ENCODE data around the gene TMEM219.

The TMEM219 gene

DNA sequence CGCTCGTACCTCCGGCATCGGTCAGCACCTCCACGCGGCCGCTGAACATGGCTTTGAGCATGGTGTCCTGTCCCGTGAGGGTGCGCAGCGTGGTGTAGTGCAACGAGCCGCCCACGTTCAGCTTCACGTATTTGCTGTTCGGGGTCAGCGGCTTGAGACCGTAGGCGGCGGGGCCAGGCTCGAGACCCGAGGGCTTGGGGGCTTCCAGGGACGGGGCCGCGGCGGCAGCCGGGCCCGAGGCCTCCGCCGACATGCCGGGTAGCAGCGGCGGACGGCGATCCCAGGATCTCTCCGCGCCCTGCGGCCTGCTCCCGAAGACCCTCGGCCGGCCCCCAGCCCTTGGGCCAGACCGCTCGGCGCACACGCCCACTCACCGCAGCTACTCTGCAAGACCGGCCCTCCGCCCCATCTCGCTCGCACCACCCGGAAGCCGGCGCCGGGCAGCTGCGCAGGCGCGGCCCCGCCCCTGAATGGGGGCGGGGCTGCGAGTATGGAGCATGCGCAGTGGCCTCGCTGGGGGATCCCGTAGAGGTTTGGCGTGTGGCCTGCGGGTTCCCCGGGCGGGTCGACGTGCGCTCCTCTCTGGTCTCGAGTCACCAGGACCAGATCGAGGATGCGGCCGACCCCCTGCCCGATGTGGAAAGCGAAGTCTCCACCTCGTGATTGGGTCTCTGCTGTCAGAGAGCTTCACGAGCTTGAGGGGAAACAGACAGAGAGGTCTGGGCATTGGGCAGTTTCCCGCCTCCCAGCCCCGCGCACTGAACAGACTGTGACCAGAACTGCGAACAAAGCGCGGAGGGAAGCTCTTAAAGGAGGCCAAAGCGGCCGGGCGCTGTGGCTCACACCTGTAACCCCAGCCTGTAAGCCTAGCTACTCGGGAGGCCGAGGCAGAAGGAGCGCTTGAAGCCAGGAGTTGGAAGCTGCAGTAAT lies 35.8 kb upstream of the TMEM219 start, which contains the start of gene KCTD13 (continued):
- TF ChIP-seq, protein P1, sequence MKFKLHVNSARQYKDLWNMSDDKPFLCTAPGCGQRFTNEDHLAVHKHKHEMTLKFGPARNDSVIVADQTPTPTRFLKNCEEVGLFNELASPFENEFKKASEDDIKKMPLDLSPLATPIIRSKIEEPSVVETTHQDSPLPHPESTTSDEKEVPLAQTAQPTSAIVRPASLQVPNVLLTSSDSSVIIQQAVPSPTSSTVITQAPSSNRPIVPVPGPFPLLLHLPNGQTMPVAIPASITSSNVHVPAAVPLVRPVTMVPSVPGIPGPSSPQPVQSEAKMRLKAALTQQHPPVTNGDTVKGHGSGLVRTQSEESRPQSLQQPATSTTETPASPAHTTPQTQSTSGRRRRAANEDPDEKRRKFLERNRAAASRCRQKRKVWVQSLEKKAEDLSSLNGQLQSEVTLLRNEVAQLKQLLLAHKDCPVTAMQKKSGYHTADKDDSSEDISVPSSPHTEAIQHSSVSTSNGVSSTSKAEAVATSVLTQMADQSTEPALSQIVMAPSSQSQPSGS (tag by site-specific recombination; IDR thresholded peaks at IDR 0.05; ENCODE audit: low read depth): no peak
- TF ChIP-seq ZNF302 (tag by site-specific recombination; IDR thresholded peaks at IDR 0.05; ENCODE audit: low read depth) (no peak), YY1 (tag by site-specific recombination; IDR thresholded peaks at IDR 0.05) (0 out of 2 replicates have a peak, but pooled peaks have one; percentile 60), ZNF223 (tag by site-specific recombination; IDR thresholded peaks at IDR 0.05) (no peak), ZNF26 (tag by site-specific recombination; IDR thresholded peaks at IDR 0.05) (no peak), FEZF1 (tag by site-specific recombination; IDR thresholded peaks at IDR 0.05) (no peak), ZSCAN23 (tag by site-specific recombination; IDR thresholded peaks at IDR 0.05) (no peak), ZNF449 (tag by site-specific recombination; IDR thresholded peaks at IDR 0.05) (no peak), ZNF747 (tag by site-specific recombination; IDR thresholded peaks at IDR 0.05) (no peak), ZFP3 (tag by site-specific recombination; IDR thresholded peaks at IDR 0.05; ENCODE audit: low read depth) (no peak), ZFP37 (tag by site-specific recombination; IDR thresholded peaks at IDR 0.05) (no peak), ZNF274 (IDR thresholded peaks at IDR 0.05; ENCODE audit: low read length) (no peak), ZNF274 (tag by site-specific recombination; IDR thresholded peaks at IDR 0.05; ENCODE audit: borderline replicate concordance) (no peak), ZBTB10 (tag by site-specific recombination; IDR thresholded peaks at IDR 0.05) (no peak), ZNF239 (tag by site-specific recombination; IDR thresholded peaks at IDR 0.05) (peak; percentile 28; the same call in 1 of the 2 replicates), ZNF341 (tag by site-specific recombination; IDR thresholded peaks at IDR 0.05; ENCODE audit: low read depth) (peak; percentile 86), HOXA7 (CRISPR knock-in tag; IDR thresholded peaks at IDR 0.05; ENCODE audit: borderline replicate concordance) (no peak), ZNF121 (tag by site-specific recombination; IDR thresholded peaks at IDR 0.05) (no peak), ZNF654 (tag by site-specific recombination; IDR thresholded peaks at IDR 0.05; ENCODE audit: low read depth) (no peak), ZNF366 (tag by site-specific recombination; conservative IDR thresholded peaks at IDR 0.05) (no peak), ZBTB17 (tag by site-specific recombination; IDR thresholded peaks at IDR 0.05) (no peak; the same call in 1 of the 2 replicates), ZNF157 (tag by site-specific recombination; IDR thresholded peaks at IDR 0.05) (no peak), GLI4 (tag by site-specific recombination; IDR thresholded peaks at IDR 0.05) (0 out of 2 replicates have a peak, but pooled peaks have one; percentile 56), BCL11A (tag by site-specific recombination; IDR thresholded peaks at IDR 0.05; ENCODE audit: low read depth) (0 out of 2 replicates have a peak, but pooled peaks have one; percentile 28), ZNF600 (tag by site-specific recombination; IDR thresholded peaks at IDR 0.05) (no peak), ZNF140 (tag by site-specific recombination; IDR thresholded peaks at IDR 0.05) (no peak), BCL11B (tag by site-specific recombination; IDR thresholded peaks at IDR 0.05; ENCODE audit: low read depth) (no peak), ZNF391 (tag by site-specific recombination; IDR thresholded peaks at IDR 0.05; ENCODE audit: borderline replicate concordance, low read depth) (peak; percentile 49; the same call in 1 of the 2 replicates)
- TF ChIP-seq, protein P2, sequence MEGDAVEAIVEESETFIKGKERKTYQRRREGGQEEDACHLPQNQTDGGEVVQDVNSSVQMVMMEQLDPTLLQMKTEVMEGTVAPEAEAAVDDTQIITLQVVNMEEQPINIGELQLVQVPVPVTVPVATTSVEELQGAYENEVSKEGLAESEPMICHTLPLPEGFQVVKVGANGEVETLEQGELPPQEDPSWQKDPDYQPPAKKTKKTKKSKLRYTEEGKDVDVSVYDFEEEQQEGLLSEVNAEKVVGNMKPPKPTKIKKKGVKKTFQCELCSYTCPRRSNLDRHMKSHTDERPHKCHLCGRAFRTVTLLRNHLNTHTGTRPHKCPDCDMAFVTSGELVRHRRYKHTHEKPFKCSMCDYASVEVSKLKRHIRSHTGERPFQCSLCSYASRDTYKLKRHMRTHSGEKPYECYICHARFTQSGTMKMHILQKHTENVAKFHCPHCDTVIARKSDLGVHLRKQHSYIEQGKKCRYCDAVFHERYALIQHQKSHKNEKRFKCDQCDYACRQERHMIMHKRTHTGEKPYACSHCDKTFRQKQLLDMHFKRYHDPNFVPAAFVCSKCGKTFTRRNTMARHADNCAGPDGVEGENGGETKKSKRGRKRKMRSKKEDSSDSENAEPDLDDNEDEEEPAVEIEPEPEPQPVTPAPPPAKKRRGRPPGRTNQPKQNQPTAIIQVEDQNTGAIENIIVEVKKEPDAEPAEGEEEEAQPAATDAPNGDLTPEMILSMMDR (tag by site-specific recombination; IDR thresholded peaks at IDR 0.05): no peak; the same call in none of the 2 replicates
- TF ChIP-seq, protein P3, sequence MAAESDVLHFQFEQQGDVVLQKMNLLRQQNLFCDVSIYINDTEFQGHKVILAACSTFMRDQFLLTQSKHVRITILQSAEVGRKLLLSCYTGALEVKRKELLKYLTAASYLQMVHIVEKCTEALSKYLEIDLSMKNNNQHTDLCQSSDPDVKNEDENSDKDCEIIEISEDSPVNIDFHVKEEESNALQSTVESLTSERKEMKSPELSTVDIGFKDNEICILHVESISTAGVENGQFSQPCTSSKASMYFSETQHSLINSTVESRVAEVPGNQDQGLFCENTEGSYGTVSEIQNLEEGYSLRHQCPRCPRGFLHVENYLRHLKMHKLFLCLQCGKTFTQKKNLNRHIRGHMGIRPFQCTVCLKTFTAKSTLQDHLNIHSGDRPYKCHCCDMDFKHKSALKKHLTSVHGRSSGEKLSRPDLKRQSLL (tag by site-specific recombination; IDR thresholded peaks at IDR 0.05): no peak

All from HEK293 (cell line).